ENCODE measurements around the gene CAMK1. TPM values are rescaled to one million over a fixed set of nuclear protein-coding genes. Genes with fewer than 3 reads are reported as not detected.

CAMK1 gene
- total RNA-seq, 1 experiment from 2014 or later: 9.7 TPM

DNA sequence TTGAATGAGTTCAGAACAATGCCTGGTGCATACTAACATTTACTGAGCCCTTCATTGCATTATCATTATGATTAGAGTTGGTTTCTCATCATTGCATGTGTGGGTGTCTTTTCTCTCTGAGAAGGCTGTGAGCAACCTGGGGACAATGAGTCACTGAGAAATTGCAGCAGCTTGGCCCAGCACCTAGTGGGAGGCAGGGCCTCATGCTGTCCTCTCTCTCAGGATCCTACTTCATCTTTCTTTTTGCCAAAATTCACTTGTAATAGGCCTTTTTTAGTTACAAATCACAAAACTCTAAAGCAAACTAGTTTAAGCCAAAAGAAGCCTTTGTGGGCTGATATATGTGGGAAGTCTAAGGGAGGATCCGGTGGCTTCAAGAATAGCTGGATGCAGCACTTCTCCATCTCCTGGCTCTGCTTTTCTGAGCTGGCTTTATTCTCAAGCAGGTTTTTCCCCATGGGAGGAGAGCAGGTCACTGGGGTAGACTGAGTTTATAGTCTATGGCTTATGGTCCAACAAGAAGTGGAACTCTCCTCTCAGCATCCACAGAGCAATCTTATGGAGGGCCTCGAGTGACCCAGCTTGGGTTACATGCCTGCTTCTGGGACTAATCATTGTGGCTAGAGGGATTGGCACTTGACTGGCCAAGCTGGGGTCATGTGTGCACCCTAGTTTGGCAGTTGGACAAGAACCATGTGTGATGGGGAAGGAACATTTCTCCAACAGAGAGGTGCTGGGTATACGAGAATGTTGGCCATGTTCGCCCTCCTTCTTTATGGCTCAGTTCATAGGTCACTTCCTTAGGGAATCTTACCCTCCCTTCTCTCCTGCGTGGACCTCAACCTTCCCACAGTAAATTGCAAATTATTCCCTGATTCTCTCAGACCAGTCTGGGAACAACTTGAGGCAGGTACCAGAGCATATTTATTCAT is 8.7 kb upstream of the CAMK1 start:
- intact Hi-C loops (cut with micrococcal nuclease; ENCODE audit: unreplicated experiment) (no loop called here), in situ Hi-C loops (cut with HindIII; ENCODE audit: low pct_unique_long_range_greater_than_20kb, low sequenced_read_pairs) (no loop called here)
- ChIA-PET CTCF (no interaction called here), POLR2A (no interaction called here)
- ATAC-seq: no peak
- BruUV-seq (replicated peaks): no TSS peak
- Histone ChIP-seq H3K36me3 (ENCODE audit: control insufficient read depth, insufficient read depth, low read length) (no peaks in the 10 kb centered on the region), H3K27ac (ENCODE audit: low read length) (no peak overlapping the region), H3K9me3 (ENCODE audit: control insufficient read depth, insufficient read depth, low read depth, low read length) (no peaks in the 10 kb centered on the region), H3K27me3 (ENCODE audit: control insufficient read depth, insufficient read depth, low read length) (no peaks in the 10 kb centered on the region), H3K4me1 (ENCODE audit: control insufficient read depth, insufficient read depth, low read length) (no peaks in the 10 kb centered on the region), H3K4me3 (ENCODE audit: low read depth in 2 of 2, low read length in 2 of 2) (no peak overlapping the region)
- DNase-seq (ENCODE audit: low read depth, low spot score): no peak
- TF ChIP-seq TCF7L2 (IDR thresholded peaks at IDR 0.05; ENCODE audit: low read depth, low read length) (no peak), SIN3A (IDR thresholded peaks at IDR 0.05; ENCODE audit: borderline replicate concordance, insufficient read depth, low read depth, low read length) (no peak), POLR2AphosphoS5 (IDR thresholded peaks at IDR 0.05; ENCODE audit: low read depth, low read length) (0 out of 2 replicates have a peak, but pooled peaks have one; percentile 20)
- TF ChIP-seq, protein P1, sequence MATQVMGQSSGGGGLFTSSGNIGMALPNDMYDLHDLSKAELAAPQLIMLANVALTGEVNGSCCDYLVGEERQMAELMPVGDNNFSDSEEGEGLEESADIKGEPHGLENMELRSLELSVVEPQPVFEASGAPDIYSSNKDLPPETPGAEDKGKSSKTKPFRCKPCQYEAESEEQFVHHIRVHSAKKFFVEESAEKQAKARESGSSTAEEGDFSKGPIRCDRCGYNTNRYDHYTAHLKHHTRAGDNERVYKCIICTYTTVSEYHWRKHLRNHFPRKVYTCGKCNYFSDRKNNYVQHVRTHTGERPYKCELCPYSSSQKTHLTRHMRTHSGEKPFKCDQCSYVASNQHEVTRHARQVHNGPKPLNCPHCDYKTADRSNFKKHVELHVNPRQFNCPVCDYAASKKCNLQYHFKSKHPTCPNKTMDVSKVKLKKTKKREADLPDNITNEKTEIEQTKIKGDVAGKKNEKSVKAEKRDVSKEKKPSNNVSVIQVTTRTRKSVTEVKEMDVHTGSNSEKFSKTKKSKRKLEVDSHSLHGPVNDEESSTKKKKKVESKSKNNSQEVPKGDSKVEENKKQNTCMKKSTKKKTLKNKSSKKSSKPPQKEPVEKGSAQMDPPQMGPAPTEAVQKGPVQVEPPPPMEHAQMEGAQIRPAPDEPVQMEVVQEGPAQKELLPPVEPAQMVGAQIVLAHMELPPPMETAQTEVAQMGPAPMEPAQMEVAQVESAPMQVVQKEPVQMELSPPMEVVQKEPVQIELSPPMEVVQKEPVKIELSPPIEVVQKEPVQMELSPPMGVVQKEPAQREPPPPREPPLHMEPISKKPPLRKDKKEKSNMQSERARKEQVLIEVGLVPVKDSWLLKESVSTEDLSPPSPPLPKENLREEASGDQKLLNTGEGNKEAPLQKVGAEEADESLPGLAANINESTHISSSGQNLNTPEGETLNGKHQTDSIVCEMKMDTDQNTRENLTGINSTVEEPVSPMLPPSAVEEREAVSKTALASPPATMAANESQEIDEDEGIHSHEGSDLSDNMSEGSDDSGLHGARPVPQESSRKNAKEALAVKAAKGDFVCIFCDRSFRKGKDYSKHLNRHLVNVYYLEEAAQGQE (IDR thresholded peaks at IDR 0.05; ENCODE audit: insufficient read depth in 1 of 2, low read depth in 2 of 2, low read length in 1 of 2): no peak
- TF ChIP-seq, protein P2, sequence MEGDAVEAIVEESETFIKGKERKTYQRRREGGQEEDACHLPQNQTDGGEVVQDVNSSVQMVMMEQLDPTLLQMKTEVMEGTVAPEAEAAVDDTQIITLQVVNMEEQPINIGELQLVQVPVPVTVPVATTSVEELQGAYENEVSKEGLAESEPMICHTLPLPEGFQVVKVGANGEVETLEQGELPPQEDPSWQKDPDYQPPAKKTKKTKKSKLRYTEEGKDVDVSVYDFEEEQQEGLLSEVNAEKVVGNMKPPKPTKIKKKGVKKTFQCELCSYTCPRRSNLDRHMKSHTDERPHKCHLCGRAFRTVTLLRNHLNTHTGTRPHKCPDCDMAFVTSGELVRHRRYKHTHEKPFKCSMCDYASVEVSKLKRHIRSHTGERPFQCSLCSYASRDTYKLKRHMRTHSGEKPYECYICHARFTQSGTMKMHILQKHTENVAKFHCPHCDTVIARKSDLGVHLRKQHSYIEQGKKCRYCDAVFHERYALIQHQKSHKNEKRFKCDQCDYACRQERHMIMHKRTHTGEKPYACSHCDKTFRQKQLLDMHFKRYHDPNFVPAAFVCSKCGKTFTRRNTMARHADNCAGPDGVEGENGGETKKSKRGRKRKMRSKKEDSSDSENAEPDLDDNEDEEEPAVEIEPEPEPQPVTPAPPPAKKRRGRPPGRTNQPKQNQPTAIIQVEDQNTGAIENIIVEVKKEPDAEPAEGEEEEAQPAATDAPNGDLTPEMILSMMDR (IDR thresholded peaks at IDR 0.05): no peak

DNA sequence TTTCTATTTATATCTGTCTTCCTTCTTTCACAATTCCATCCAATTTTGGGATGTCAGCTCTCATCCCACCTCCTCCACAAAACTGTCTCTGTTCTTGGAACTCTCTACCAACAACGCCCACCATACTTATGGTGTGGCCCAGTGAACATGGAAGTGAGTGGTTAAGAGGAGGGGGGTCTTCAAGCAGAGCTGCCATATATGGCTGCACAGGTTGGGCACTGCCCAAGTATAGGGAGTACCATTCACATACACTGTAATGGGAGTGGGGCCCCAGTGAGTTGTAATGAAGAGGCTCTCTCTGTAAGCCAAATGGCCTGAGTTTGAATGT is 7.9 kb upstream of the CAMK1 start:
- no TSS peak for BruUV-seq (replicated peaks)
- POLR2A ChIA-PET: no interaction called here
- CTCF ChIA-PET: no interaction called here
- ATAC-seq (no peak), DNase-seq (ENCODE audit: low read depth, low spot score) (no peak)
- intact Hi-C loops (cut with micrococcal nuclease; ENCODE audit: unreplicated experiment) (no loop called here), in situ Hi-C loops (cut with HindIII; ENCODE audit: low pct_unique_long_range_greater_than_20kb, low sequenced_read_pairs) (no loop called here)
- Histone ChIP-seq H3K4me3 (ENCODE audit: low read depth in 2 of 2, low read length in 2 of 2) (no peak overlapping the region), H3K36me3 (ENCODE audit: control insufficient read depth, insufficient read depth, low read length) (no peaks in the 10 kb centered on the region), H3K4me1 (ENCODE audit: control insufficient read depth, insufficient read depth, low read length) (no peaks in the 10 kb centered on the region), H3K27ac (ENCODE audit: low read length) (no peak overlapping the region), H3K27me3 (ENCODE audit: control insufficient read depth, insufficient read depth, low read length) (no peaks in the 10 kb centered on the region), H3K9me3 (ENCODE audit: control insufficient read depth, insufficient read depth, low read depth, low read length) (no peaks in the 10 kb centered on the region)
- no peak for TF ChIP-seq TCF7L2 (IDR thresholded peaks at IDR 0.05; ENCODE audit: low read depth, low read length)
- no peak for TF ChIP-seq SIN3A (IDR thresholded peaks at IDR 0.05; ENCODE audit: borderline replicate concordance, insufficient read depth, low read depth, low read length)
- TF ChIP-seq, protein P2 (IDR thresholded peaks at IDR 0.05): no peak
- TF ChIP-seq, protein P1 (IDR thresholded peaks at IDR 0.05; ENCODE audit: insufficient read depth in 1 of 2, low read depth in 2 of 2, low read length in 1 of 2): no peak
- TF ChIP-seq POLR2AphosphoS5 (IDR thresholded peaks at IDR 0.05; ENCODE audit: low read depth, low read length): no peak

Measured in Panc1 (cell line).